Measurements from ENCODE around the gene LMX1B. TPM values are rescaled to one million over a fixed set of nuclear protein-coding genes. Genes with fewer than 3 reads are reported as not detected.

LMX1B gene
- total RNA-seq, 1 experiment from 2014 or later = not detected

- Histone ChIP-seq H3K9me3 (ENCODE audit: low read depth, low read length, poor library complexity, severe bottlenecking) (no peaks in the 10 kb centered on the region), H3K27me3 (replicated peaks; ENCODE audit: insufficient read depth, low read depth, low read length, poor library complexity) (peaks cover 93% of the 10 kb centered on the region), H3K4me3 (ENCODE audit: low read depth, low read length, poor library complexity, severe bottlenecking) (no peak overlapping the region), H3K4me1 (ENCODE audit: insufficient read depth, low read length, poor library complexity, severe bottlenecking) (peaks cover 16% of the 10 kb centered on the region), H3K36me3 (ENCODE audit: insufficient read depth, low read length, poor library complexity, severe bottlenecking) (no peaks in the 10 kb centered on the region), H3K27ac (ENCODE audit: low read depth, low read length, poor library complexity, severe bottlenecking) (no peak overlapping the region)
- no TSS peak for BruUV-seq (replicated peaks)
- ChIA-PET CTCF (no interaction called here), POLR2A (ENCODE audit: low non-redundant PET) (no interaction called here)
- intact Hi-C loops (cut with micrococcal nuclease; ENCODE audit: unreplicated experiment) = no loop called here
- TF ChIP-seq EZH2 (IDR thresholded peaks at IDR 0.05; ENCODE audit: borderline replicate concordance, low read depth, low read length, poor library complexity, severe bottlenecking) = peak; percentile 21
- no peak for TF ChIP-seq CTCF (conservative IDR thresholded peaks at IDR 0.05; ENCODE audit: low read depth, low read length)
- no peak for DNase-seq (ENCODE audit: low spot score)
Observed at GRCh38 chr9:126615791-126616447, 2.2 kb downstream of the LMX1B start.

GRCh38 chr9:126616521-126616976 is 2.8 kb downstream of the LMX1B start:
- Histone ChIP-seq H3K36me3 (ENCODE audit: insufficient read depth, low read length, poor library complexity, severe bottlenecking) (no peaks in the 10 kb centered on the region), H3K4me3 (ENCODE audit: low read depth, low read length, poor library complexity, severe bottlenecking) (no peak overlapping the region), H3K4me1 (ENCODE audit: insufficient read depth, low read length, poor library complexity, severe bottlenecking) (peaks cover 16% of the 10 kb centered on the region), H3K27ac (ENCODE audit: low read depth, low read length, poor library complexity, severe bottlenecking) (no peak overlapping the region), H3K9me3 (ENCODE audit: low read depth, low read length, poor library complexity, severe bottlenecking) (no peaks in the 10 kb centered on the region), H3K27me3 (replicated peaks; ENCODE audit: insufficient read depth, low read depth, low read length, poor library complexity) (peaks cover 93% of the 10 kb centered on the region)
- DNase-seq (ENCODE audit: low spot score) = no peak
- CTCF ChIA-PET = no interaction called here
- POLR2A ChIA-PET (ENCODE audit: low non-redundant PET) = no interaction called here
- BruUV-seq (replicated peaks) = no TSS peak
- intact Hi-C loops (cut with micrococcal nuclease; ENCODE audit: unreplicated experiment) = no loop called here
- no peak for TF ChIP-seq EZH2 (IDR thresholded peaks at IDR 0.05; ENCODE audit: borderline replicate concordance, low read depth, low read length, poor library complexity, severe bottlenecking)
- TF ChIP-seq CTCF (conservative IDR thresholded peaks at IDR 0.05; ENCODE audit: low read depth, low read length) = no peak

- no peak for DNase-seq (ENCODE audit: low spot score)
- ChIA-PET POLR2A (ENCODE audit: low non-redundant PET) (interaction anchor here (0.7 kb wide), 1 partner anchor 23 kb away, joined by 3 read pairs; no protein-coding TSS in a partner anchor), CTCF (no interaction called here)
- TF ChIP-seq EZH2 (IDR thresholded peaks at IDR 0.05; ENCODE audit: borderline replicate concordance, low read depth, low read length, poor library complexity, severe bottlenecking) (peak; percentile 44), CTCF (conservative IDR thresholded peaks at IDR 0.05; ENCODE audit: low read depth, low read length) (no peak)
- Histone ChIP-seq H3K27ac (ENCODE audit: low read depth, low read length, poor library complexity, severe bottlenecking) (no peak overlapping the region), H3K36me3 (ENCODE audit: insufficient read depth, low read length, poor library complexity, severe bottlenecking) (no peaks in the 10 kb centered on the region), H3K9me3 (ENCODE audit: low read depth, low read length, poor library complexity, severe bottlenecking) (no peaks in the 10 kb centered on the region), H3K4me1 (ENCODE audit: insufficient read depth, low read length, poor library complexity, severe bottlenecking) (peaks cover 11% of the 10 kb centered on the region), H3K4me3 (ENCODE audit: low read depth, low read length, poor library complexity, severe bottlenecking) (no peak overlapping the region), H3K27me3 (replicated peaks; ENCODE audit: insufficient read depth, low read depth, low read length, poor library complexity) (peaks cover 93% of the 10 kb centered on the region)
- no TSS peak for BruUV-seq (replicated peaks)
- intact Hi-C loops (cut with micrococcal nuclease; ENCODE audit: unreplicated experiment) = no loop called here
Observed at GRCh38 chr9:126617003-126617822, 3.5 kb downstream of the LMX1B start.
